Non-pigmented ciliary epithelial cell (primary cell): ENCODE data around the gene SPTAN1.
"Not testable (repeated sequence)": the region's sequence is repeated elsewhere in the genome, so short reads cannot be mapped to it uniquely, and the experiment has no call there.

Experiments used
- DNase-seq: peaks from one replicate; pipeline ENCODE4 v3.0.0-alpha.2; 2010; ENCODE audit warnings: low read depth

The SPTAN1 gene

DNA sequence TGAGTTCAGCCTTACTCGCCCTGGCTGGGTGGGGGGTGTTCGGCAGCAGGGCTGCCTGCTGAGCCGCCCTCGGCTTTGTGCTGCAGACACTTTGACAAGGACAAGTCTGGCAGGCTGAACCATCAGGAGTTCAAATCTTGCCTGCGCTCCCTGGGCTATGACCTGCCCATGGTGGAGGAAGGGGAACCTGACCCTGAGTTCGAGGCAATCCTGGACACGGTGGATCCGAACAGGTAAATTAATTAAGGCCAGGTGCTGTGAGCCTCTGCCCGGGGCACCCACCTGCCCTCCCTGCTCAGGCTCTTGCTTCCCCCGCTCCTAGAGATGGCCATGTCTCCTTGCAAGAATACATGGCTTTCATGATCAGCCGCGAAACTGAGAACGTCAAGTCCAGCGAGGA is 80.1 kb downstream of the SPTAN1 start:
- DNase-seq = no peak

- DNase-seq = no peak
These were observed 80.7 kb downstream of the SPTAN1 start for GRCh38 chr9:128633057-128633456.

- no peak for DNase-seq
These were observed 81.2 kb downstream of the SPTAN1 start for GRCh38 chr9:128633601-128634000.

DNA sequence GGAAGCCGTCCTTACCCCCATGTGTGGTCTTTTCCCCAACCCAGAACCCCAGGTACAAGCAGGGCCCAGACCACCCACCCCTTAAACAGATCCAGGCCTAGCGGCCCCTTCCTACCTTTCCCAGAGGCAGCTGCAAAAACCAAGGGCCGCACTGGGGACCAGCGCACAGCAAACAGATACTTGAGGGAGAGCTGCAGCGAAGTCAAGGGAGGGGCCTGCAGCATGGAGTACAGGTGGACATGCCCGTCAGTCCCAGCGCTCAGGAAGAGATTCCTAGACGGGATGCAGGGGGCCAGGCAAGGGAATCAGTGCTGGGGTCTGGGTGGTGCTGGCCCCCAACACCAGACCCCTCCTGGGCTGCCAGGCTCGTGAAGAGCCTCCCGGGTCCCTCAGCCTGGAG is 81.7 kb downstream of the SPTAN1 start:
- no peak for DNase-seq

DNA sequence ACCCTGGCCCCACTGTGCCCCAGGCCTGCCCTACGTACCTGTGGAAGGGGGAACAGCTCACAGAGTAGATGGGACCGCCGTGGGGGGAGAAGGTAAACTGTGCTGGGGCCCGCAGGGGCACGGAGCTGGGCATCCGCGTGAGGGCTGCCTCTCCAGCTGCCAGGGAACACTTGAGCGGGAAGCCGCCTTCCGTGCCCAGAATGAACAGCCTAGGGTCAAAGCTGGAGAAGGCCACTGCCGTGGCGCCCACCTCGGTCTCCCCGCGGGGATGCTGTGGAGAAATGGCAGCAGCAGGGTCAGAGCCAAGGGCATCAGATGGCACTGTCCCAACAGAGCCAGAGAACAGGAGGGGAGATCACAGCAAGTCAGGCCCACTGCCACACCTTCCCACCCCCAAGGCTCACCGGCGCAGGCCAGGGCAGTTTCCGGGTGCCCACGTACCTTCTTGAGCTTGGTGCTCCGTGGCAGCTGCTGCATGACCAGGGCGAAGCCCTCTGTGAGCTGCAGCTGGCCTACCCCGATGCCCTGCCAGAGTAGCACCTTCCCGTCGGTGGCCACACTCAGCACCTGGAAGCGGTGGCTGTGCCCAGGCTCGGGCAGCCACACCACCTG is 82.4 kb downstream of the SPTAN1 start:
- no peak for DNase-seq

- DNase-seq = peak; percentile 79
These were observed 83.1 kb downstream of the SPTAN1 start for GRCh38 chr9:128635266-128636023.

- no peak for DNase-seq
These were observed 83.6 kb downstream of the SPTAN1 start for GRCh38 chr9:128636024-128636390.

- no peak for DNase-seq
These were observed 84.5 kb downstream of the SPTAN1 start for GRCh38 chr9:128636556-128637530.

DNA sequence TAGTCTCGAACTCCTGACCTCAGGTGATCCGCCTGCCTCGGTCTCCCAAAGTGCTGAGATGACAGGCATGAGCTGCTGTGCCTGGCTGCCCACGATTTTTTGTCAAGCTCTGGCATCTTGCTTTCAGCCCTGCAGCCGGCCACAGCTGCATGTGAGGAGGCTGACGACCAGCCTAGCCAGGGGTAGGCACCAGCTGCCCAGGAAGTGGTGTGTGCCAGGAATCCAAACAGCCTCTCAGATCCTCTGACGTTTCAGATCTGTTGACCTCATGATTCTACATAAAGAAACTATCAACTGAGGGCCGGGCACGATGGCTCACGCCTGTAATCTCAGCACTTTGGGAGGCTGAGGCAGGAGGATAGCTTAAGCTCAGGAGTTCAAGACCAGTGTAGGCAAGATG is 85.3 kb downstream of the SPTAN1 start:
- DNase-seq = no peak

- no peak for DNase-seq
These were observed 86.2 kb downstream of the SPTAN1 start for GRCh38 chr9:128638580-128638979.

DNA sequence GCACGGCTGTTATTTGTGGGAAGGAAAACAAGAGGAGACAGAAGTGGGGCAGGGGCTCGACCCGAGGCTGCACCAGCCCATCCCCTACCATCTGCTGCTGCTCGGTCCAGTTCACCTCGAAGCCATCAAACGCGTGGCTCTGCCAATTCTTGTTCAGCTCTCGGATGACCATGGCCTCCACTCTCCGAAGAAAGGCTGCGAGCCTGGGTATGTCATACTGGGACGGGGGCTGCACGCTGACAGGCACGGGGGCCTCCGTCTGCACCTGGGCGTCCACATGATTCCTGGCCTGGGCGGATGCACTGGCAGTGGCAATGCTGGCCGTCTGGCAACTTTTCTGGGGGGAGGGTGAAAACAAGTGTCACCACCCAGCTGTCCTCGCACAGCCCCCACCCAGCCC is 88.2 kb downstream of the SPTAN1 start:
- DNase-seq = no peak

GRCh38 chr9:128642675-128643245 is 90.4 kb downstream of the SPTAN1 start:
- DNase-seq = no peak

- DNase-seq = no peak
These were observed 91.3 kb downstream of the SPTAN1 start for GRCh38 chr9:128643519-128644300.

GRCh38 chr9:128648206-128648605 is 95.8 kb downstream of the SPTAN1 start:
- not testable (repeated sequence) for DNase-seq

- no peak for DNase-seq
These were observed 99.4 kb downstream of the SPTAN1 start for GRCh38 chr9:128651798-128652197.

DNA sequence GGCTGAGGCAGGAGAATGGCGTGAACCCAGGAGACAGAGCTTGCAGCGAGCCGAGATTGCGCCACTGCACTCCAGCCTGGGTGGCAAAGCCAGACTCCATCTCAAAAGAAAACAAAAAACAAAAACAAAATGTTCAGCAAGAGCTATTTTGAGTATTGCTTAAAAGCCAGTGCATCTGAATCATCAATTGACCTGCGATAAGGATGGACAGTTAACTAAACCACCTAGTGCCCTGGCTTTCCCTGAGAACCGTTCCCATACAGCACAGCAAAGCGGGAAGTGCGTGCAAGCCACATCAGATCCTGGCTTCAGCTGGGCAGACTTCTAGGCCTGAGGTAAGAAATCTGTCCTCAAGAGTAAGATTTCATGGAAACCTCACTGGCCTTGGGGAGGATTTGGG is 101.5 kb downstream of the SPTAN1 start:
- DNase-seq = no peak

GRCh38 chr9:128654481-128654880 is 102.1 kb downstream of the SPTAN1 start:
- DNase-seq = no peak

- peak; percentile 45 for DNase-seq
These were observed 104.3 kb downstream of the SPTAN1 start, which contains the start of gene DYNC2I2 for GRCh38 chr9:128656416-128657343. TSS of gene DYNC2I2 (minus strand) at chr9:128656847. CDS start at chr9:128656726, 121 bp downstream.

DNA sequence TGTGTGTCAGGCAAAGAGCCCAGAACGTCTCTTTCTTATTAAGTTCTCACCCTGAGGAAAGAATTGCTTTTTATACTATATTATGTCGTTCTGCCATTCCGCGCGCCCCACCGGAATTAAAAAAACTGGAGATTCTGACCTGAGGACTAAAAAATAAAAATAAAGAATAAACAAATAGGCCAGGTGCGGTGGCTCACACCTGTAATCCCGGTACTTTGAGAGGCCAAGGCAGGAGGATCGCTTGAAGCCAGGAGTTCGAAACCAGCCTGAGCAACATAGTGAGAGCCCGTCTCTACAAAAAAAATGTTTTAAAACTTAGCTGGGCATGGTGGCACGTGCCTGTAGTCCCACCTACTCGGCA is 104.9 kb downstream of the SPTAN1 start:
- DNase-seq = no peak

DNA sequence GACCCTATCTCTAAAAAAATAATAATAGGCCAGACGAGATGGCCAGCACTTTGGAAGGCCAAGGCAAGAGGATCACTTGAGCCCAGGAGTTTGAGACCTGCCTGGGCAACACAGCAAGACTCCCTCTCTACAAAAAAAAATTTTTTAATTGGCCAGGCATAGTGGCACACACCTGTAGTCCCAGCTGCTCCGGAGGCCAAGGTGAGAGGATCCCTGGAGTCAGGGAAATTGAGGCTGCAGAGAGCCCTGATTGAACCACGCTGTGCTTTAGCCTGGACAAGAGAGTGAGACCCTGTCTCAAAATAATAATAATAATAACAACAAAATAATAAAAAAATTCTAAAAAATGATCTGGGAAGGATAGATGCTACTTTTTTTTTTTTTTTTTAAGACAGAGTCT is 105.4 kb downstream of the SPTAN1 start:
- DNase-seq = no peak
